ENCODE results near the gene PIBF1.

DNA sequence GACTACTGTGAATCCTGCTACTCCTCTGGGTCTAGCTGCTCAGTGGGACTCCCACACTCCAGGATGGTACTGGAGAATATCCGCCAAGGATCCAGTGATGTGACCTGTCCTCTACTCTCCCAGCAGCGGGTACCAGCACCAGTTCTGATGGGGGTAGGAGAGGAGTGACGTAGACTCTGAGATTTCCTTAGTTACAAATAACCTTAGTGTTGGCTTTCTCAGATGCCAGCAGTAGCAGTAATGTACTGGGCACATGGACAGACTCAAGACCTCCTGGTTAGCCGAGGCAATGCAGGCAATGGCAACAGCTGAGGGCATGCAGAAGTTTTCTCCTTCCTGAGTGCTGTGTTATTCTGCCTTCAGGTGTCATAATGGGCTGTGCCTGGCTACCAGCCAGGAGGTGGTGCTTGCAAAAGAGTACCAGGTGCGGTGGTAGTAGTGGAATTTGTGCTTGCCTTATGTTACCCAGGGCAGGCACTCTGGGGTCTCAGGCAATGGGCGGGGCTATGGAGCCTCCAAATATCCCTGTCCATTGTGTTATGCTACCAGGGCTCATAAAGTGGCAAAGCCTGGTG, 171.5 kb downstream of the PIBF1 start:
- TF ChIP-seq, protein P1, sequence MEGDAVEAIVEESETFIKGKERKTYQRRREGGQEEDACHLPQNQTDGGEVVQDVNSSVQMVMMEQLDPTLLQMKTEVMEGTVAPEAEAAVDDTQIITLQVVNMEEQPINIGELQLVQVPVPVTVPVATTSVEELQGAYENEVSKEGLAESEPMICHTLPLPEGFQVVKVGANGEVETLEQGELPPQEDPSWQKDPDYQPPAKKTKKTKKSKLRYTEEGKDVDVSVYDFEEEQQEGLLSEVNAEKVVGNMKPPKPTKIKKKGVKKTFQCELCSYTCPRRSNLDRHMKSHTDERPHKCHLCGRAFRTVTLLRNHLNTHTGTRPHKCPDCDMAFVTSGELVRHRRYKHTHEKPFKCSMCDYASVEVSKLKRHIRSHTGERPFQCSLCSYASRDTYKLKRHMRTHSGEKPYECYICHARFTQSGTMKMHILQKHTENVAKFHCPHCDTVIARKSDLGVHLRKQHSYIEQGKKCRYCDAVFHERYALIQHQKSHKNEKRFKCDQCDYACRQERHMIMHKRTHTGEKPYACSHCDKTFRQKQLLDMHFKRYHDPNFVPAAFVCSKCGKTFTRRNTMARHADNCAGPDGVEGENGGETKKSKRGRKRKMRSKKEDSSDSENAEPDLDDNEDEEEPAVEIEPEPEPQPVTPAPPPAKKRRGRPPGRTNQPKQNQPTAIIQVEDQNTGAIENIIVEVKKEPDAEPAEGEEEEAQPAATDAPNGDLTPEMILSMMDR (IDR thresholded peaks at IDR 0.05; ENCODE audit: borderline replicate concordance, extremely low read depth, low read length, poor library complexity, severe bottlenecking): no peak
- no peak for TF ChIP-seq EZH2 (IDR thresholded peaks at IDR 0.05; ENCODE audit: borderline replicate concordance, low read depth, low read length, severe bottlenecking)

All from DND-41 (cell line).